Esophagus squamous epithelium (tissue), 4 donors: ENCODE measurements around the gene ADAM19.

Experiments used
- POLR2A ChIP-seq, 4 donors: fragments of 450-650 bp; IDR thresholded peaks; one replicate each; pipeline ENCODE4 v1.6.1; 2017; ENCODE audit warnings: antibody characterized with exemption in 4 of 4, mild to moderate bottlenecking in 4 of 4, moderate library complexity in 3 of 4
- TF ChIP-seq, protein P1 (sequence below), 6 experiments: fragments of 450-650 bp in 4 of 6; fragments of 200-600 bp in 2 of 6; sonication (generic) in 2 of 6; IDR thresholded peaks; one replicate each; pipeline ENCODE4 v1.5.1; 2016 to 2019; ENCODE audit warnings: antibody characterized with exemption in 6 of 6, mild to moderate bottlenecking in 4 of 6, moderate library complexity in 4 of 6

DNA sequence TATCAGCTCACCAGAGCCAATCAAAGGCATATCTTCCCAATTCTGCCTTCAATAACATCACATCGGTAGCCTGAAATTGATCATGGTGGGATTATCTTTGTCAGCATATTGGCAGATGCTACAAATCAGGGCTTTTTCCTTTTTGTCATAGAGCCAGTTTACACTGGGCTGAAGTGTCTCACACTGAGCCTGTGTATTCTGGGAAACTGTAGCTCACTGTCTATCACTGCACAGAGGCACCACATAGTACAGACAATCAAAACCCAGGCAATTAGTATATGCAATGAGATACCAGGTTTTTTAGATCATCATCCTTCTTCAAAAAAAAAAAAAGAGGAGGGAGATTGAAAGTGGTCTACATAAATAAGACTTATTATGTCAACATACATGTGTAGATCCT lies 46.6 kb downstream of the ADAM19 start:
- TF ChIP-seq, protein P1, sequence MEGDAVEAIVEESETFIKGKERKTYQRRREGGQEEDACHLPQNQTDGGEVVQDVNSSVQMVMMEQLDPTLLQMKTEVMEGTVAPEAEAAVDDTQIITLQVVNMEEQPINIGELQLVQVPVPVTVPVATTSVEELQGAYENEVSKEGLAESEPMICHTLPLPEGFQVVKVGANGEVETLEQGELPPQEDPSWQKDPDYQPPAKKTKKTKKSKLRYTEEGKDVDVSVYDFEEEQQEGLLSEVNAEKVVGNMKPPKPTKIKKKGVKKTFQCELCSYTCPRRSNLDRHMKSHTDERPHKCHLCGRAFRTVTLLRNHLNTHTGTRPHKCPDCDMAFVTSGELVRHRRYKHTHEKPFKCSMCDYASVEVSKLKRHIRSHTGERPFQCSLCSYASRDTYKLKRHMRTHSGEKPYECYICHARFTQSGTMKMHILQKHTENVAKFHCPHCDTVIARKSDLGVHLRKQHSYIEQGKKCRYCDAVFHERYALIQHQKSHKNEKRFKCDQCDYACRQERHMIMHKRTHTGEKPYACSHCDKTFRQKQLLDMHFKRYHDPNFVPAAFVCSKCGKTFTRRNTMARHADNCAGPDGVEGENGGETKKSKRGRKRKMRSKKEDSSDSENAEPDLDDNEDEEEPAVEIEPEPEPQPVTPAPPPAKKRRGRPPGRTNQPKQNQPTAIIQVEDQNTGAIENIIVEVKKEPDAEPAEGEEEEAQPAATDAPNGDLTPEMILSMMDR (IDR thresholded peaks at IDR 0.05), result no peak
- TF ChIP-seq POLR2A (IDR thresholded peaks at IDR 0.05), result no peak
